Activated CD4-positive, alpha-beta T cell treated with anti-CD3 and anti-CD28 coated beads for 48 hours (primary cell): Measurements from ENCODE around the gene WDR37.

Experiments
- DNase-seq: peaks from one replicate; pipeline ENCODE4 v3.0.0-alpha.2; 2020

WDR37 gene

DNA sequence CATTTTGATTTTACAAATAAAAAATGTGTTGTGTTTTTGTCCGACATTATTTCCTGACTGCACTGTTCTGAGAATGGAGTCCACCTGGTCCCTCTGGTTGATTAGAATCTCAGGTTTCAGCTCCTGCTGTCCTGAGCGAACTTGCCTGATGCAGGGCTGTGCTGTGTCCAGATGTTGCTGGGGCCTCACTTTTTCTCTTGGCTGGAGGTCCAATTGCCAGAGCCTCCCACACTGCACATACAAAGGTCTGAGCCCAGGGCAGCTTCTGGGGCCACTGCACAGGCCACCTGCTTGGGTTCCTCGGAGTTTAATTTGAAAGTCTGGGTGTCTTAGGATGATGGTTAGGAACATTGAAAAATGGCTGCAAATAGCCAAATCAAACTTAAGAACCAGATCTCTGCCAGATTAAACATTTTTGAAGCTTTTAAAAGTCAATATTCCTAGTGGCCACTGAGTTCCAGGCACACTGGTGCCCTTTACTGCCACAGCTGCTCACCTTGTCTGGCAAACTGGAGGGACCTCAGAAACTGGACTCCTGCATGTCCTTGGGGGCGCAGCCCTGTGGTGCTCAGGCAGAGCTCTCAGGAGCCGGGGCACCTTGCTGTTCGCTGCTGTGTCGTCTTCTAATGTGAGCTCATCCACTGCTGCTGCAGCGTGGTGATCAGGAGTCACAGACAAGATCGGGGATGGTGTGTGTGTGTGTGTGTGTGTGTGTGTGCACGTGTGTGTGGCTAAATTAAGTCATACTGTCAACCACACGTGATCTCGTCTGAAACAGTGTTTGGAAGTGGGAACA, 75.0 kb downstream of the WDR37 start:
- DNase-seq, result no peak

GRCh38 chr10:1132584-1132983, 76.4 kb downstream of the WDR37 start:
- DNase-seq, result no peak

DNA sequence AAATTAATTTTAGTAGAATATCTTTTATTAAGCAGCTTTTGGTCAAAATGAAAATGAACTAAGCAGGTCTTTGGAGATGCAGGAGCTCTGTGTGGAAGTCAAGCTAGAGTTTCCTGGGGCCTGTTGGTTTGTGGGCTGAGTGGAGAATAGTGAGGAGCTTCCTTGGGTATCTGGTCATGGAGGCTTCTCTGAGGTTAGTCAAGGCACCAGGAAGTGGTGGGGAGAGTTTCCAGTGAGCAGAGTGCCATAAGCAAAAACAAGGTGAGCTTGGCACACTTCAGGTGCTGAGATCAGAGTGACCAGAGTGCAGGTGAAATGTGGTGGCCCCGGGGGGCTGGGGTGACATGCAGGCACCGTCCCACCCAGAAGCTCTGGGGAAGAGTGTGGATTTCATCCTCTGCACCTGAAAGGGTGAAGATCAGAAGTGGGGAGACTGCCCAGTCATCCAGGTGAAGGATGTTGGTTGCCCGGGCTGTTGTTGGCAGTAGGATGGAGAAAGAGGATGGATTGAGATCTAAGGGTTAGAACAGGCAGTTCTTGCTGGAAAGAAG, 77.4 kb downstream of the WDR37 start:
- no peak for DNase-seq

GRCh38 chr10:1134156-1134555, 78.0 kb downstream of the WDR37 start:
- DNase-seq, result no peak

GRCh38 chr10:1136268-1136667, 80.1 kb downstream of the WDR37 start:
- no peak for DNase-seq

DNA sequence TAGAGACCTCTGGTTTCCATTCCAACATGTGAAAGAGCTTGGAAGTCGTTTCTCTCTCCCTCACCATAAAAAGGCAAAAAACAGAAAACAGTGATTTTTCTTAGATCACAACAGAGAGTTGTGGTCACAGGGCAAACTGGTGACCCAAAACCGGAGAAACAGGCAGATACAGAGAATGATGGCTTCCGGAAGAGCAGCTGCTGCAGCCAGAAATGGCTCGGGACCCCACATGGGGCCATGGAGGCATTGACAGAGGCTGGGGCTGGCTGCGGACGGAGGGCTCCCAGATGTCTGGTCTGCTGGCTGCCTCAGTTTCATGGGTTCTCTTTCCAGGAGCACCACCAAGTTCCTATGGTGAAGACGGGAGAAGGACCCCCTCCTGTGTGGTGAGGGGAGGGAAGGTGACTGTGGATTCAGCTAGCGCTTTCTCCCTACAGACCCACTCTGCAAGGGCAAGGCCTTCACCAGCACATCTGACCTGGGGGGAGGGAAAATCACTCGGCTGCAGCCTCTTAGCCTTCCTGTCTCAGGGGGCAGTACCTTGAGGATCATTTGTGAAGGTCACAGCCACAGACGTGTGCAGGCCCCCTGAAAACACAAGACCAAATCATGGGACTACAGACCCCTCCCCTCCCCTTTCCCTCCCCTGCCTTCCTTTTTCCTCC, 81.4 kb downstream of the WDR37 start:
- no peak for DNase-seq

GRCh38 chr10:1138529-1138928, 82.3 kb downstream of the WDR37 start:
- no peak for DNase-seq

DNA sequence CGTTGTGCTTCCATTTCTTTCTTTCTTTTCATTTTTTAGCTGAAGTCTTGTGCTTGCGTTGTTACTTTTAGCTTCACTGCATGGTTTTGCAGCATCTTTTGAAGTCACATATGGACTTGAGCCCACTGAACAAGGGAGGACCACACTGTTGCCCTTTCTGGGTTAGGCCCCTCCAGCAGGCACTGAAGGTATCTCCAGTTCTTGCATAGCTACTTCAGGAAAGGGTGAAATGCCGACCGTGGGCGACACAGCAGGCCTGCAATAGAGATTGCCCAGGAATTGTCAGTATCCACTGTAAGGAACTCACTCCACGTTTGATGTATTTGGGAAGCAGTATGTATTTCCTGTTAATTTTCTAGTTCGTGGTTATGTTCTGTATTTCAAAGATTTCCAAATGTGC, 85.1 kb downstream of the WDR37 start:
- no peak for DNase-seq

DNA sequence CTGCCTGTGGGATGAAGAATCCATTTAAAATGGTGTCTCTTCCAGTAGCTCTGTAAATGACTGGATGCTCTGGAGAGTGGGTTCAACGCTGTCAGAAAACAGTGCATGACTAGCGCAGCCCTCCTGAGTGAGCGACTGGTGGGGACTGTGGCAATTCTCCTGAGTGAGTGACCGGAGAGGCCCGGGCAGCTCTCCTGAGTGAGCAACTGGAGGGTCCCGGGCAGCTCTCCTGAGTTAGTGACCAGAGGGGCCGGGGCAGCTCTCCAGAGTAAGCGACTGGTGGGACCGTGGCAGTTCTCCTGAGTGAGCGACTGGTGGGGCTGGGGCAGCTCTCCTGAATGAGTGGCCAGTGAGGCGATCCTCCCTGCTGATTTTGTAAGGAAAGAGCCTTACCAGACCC, 85.5 kb downstream of the WDR37 start:
- no peak for DNase-seq

DNA sequence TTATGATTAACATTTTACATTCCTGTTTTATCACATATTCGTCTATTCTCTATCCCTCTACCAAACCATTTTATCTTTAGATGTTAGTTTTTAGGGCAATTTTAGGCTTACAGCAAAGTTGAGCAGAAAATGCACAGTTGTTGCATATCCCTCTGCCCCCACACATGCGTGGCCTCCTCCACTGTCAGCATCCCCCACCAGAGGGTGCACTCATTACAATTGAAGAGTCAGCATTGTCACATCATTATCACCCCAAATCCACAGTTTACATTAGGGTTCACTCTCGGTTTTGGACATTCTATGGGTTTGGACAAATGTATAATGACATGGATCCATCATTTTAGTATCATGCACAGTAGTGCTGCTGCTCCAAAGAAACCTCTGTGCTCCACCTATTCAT, 86.4 kb downstream of the WDR37 start:
- DNase-seq, result peak; percentile 35

DNA sequence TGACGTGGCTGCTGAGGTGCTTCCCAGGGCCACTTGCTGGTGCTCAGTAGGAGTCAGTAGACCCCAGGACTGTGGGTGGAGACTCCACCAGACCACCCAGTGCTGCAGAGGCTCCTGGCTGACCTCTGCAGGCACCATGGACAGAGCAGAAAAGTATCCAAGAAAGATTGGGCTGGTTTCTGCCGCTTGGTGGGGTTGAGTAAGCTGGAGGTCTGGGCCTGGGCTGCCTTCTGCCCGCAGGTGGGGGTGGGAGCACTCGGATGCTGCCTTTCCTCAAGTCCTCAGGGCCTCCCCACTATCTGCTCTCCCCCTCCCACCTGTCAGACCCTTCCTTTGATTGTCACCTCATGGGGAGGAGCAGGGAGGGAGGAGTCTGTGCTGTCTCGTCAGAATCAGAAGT, 91.6 kb downstream of the WDR37 start:
- no peak for DNase-seq

DNA sequence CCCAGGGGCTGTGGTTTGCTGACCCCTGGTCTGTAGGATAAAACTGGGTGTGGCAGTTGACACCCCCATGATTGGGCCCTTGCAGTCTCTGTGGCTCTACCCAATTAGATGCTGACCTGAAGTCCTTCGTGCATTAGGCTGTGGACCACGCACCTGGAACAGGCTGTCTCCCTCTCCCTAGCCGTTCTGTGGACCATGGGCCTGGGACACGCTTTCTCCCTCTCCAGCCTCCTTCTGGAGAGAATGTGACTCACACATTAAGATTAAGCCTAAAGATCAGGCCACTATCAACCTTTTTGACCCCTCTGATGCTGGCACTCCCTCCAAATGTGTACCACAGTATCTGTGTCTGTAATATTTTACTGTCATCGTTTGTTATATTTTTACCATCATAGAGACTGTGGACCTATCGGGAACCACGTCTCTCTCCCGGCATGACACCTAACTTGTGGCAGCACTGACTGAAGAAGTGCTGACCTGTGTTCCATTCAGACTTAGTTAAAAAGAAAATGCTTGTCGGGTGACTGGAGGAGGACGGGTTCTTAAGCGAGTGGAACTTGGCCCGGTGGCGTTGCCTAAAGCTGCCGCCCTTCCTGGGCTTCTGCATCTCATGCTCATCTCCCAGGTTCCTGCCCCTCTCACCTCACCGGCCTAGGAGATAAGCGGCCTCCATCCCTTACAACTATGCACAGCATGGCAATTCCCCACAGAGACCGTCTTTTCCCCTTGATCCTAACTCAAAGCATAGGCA, 92.8 kb downstream of the WDR37 start:
- DNase-seq, result no peak

DNA sequence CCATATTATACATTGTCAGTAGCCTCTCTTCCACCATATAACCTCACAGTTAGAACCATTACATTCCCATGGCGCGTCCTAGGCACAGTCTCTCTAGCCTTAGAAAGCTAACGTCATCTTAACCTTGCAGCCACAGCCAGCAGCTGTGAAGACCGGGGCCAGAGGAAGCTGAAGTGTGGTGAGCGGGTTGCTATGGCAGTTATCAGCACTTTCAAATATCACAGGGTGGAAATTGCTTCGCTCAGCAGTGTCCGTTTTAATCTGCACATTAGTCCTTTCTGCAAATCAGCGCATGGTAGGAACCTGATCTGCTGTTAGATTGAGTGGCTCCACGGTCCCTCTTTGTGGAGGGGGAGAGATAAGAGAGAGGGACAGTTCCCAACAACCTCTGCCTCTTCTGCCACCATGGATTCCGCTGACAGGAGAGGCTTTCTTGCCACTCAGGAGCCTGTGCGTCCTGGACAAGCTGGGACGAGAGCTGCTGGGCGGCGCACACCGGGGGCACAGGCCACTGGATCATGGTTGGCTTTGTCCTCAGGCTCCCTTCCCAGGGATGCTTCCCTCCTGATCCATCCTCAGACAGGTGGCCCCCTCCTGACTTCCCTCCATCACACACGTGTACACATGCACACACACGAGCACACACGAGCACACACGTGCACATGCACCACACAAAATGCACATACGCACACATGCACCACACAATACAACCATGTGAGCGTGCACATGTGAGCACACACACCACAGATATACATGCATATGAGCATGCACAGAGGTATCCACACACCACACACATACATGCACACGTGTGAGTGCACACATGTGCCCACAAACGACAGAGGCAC, 93.8 kb downstream of the WDR37 start:
- no peak for DNase-seq

DNA sequence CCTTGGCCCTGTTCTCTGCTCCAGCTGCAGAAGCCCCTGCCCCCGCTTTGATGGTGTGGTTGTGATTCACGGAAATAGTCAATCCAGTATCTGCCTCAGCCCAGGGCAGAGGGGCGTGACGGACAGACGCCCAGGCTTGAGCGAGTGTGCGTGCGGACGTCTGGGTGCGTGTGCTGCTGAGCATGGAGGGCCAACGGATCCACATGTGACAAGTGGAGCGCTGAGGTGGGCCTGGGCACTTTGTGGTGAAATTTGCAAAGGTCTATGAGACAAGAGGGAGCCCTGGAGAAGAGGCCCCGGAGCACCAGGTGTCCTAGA, 94.4 kb downstream of the WDR37 start:
- no peak for DNase-seq

DNA sequence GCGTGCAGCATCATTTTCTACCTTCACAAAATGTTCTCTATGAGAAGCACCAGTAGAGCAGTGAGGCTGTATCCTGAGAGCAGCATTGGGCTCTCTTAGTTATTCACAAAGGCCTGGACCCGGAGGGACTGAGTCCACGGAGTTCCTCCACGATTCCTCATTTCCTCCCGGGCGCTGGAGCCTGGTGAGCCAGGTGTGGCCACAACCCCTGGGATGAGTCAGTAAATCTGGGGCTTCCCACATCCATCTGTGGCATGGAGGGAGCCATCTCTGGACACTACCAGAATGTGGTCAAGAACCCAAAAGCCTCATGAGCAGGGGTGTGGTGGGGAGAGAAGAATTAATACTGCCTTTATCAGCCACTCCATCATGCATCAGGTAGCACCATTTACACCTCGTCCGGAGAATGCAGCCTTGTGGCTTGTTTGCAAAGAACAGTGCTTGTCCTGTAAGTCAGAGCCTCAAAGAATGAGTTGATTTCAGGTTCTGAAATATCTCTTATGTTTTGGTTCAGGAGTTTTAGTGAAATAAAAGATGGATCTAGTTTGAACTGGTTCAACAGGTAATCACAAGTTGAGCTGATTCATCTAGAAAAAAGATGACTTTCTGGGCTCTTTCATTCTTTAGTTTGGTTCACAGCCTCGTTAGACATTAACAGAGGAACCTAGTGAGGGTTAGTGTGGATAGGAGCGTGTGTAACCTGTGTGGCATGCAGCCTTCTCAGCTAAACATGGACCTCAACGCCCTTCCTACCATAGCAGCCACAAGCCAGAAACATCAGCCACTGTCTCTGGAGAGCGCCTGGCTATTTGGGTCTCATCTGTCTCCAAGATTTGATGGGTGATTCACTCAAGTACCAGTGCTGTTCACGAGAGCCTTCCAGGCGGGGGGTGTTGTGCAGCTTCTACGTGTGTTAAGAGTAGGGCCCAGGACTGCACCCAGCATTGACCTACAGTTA, 95.2 kb downstream of the WDR37 start:
- DNase-seq, result no peak

GRCh38 chr10:1152386-1153250, 96.4 kb downstream of the WDR37 start:
- DNase-seq, result no peak

- no peak for DNase-seq
Measured at GRCh38 chr10:1153251-1153763, 97.1 kb downstream of the WDR37 start.

- DNase-seq, result no peak
Measured at GRCh38 chr10:1153805-1154351, 97.7 kb downstream of the WDR37 start.

DNA sequence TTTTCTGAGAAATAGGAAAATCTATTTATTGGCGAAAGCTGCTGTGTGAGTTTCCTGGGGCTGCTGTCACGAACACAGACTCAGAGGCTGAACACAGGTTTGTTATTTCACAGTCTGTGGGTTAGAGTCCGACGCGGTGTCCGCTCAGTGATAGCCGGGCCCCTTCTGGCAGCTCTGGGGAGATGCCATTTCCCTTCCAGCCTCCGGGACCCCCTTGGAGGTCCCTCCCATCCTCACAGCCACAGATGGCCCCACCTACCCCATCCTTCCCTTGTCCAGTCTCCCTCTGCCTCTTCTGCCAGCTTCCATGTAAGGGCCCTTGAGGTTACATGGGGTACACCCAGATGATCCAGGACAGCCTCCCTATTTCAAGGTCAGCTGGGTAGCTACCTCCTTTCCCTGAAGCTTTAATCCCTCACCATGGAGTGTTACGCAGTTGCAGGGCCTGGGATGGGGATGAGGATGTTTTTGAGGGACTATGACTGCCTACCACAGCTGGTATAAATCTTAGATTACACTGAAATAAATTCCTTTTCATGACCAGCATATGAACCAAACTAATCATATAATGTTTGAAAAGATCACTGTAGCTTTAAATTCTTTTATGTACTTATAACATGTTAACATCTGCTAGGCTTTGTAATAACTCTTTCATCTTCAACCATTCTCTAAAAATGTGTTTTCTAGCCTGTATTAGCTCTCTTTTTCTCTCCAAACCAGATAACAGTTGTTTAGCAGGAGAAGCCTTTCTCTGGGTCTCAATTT, 98.5 kb downstream of the WDR37 start:
- no peak for DNase-seq
